SKM-1 treated with dmso at 0.1 percent for 144 hours (cell line): ENCODE measurements around the gene PFAS.
A peak's percentile ranks its signal among the peaks of the same experiment; 100 is the strongest.

Source experiments
- DNase-seq: peaks from one replicate; lab custom pipeline; 2025; ENCODE audit not compliant: unreplicated experiment; lab: John Stamatoyannopoulos, UW

The PFAS gene

GRCh38 chr17:8294814-8295316 is 45.8 kb downstream of the PFAS start:
- DNase-seq = no peak

GRCh38 chr17:8300226-8300625 is 51.1 kb downstream of the PFAS start:
- DNase-seq = no peak

- DNase-seq = peak; percentile 19
Measured at GRCh38 chr17:8300627-8301242, 51.6 kb downstream of the PFAS start.

GRCh38 chr17:8310601-8311123 is 61.6 kb downstream of the PFAS start:
- no peak for DNase-seq

GRCh38 chr17:8311131-8311790 is 62.2 kb downstream of the PFAS start:
- DNase-seq = no peak

GRCh38 chr17:8312251-8312650 is 63.2 kb downstream of the PFAS start:
- DNase-seq = no peak

- no peak for DNase-seq
Measured at GRCh38 chr17:8312726-8313600, 63.9 kb downstream of the PFAS start.

- DNase-seq = no peak
Measured at GRCh38 chr17:8314797-8315763, 66.0 kb downstream of the PFAS start.

- no peak for DNase-seq
Measured at GRCh38 chr17:8315764-8316217, 66.7 kb downstream of the PFAS start.

- DNase-seq = no peak
Measured at GRCh38 chr17:8318010-8318935, 69.2 kb downstream of the PFAS start.
